T-helper 17 cell (primary cell): Measurements from ENCODE around the gene SSC5D. TPM values are rescaled to one million over a fixed set of nuclear protein-coding genes. Genes with fewer than 3 reads are reported as not detected.
A peak's percentile ranks its signal among the peaks of the same experiment; 100 is the strongest.

Experiments used
- ATAC-seq: fragments of 150-1000 bp; cut with Tn5 transposase; 2 replicates; pipeline ENCODE4 v1.10.0; 2021; ENCODE audit warnings: mild to moderate bottlenecking, moderate library complexity
- DNase-seq, 3 donors: peaks; one replicate each; pipeline versions ENCODE4 v3.0.0 to v3.0.0-alpha.2; 2020 to 2021
- H3K9me3 ChIP-seq: one replicate; pipeline ENCODE4 v1.7.0; 2013; ENCODE audit warnings: low read length, mild to moderate bottlenecking; ENCODE audit not compliant: control insufficient read depth, poor library complexity, severe bottlenecking
- H3K27ac Mint-ChIP-seq: one replicate; pipeline ENCODE4 v1.8.0; 2022; ENCODE audit warnings: mild to moderate bottlenecking, moderate library complexity, mixed read lengths
- H3K27me3 Mint-ChIP-seq: one replicate; pipeline ENCODE4 v1.8.0; 2022; ENCODE audit warnings: mixed read lengths
- H3K36me3 Mint-ChIP-seq: one replicate; pipeline ENCODE4 v1.8.0; 2022; ENCODE audit warnings: low read depth, mixed read lengths
- H3K4me1 Mint-ChIP-seq: one replicate; pipeline ENCODE4 v1.8.0; 2022; ENCODE audit warnings: mild to moderate bottlenecking, mixed read lengths
- H3K4me3 Mint-ChIP-seq: one replicate; pipeline ENCODE4 v1.8.0; 2022; ENCODE audit warnings: mild to moderate bottlenecking, moderate library complexity, mixed read lengths
- total RNA-seq, 4 donors: library from RNA in 2 of 4; stranded (reverse) in 2 of 4; gene quantifications; one replicate each; pipeline ENCODE4 v1.2.3 and lab custom pipeline; 2022 to 2026

Gene SSC5D
- total RNA-seq, 2 donors from 2014 or later: 0.08 to 0.47 TPM

- DNase-seq: peak in 1 of 3 donors; percentile 24
- Mint-ChIP-seq H3K4me3 (peak overlapping the region; percentile 98), H3K27me3 (no peaks in the 10 kb centered on the region), H3K27ac (peak overlapping the region; percentile 92), H3K36me3 (no peaks in the 10 kb centered on the region), H3K4me1 (peaks cover 12% of the 10 kb centered on the region)
- no peak for ATAC-seq
- H3K9me3 ChIP-seq: no peaks in the 10 kb centered on the region
Measured at GRCh38 chr19:55460670-55461258, 27.5 kb upstream of the SSC5D start.

GRCh38 chr19:55461259-55461973 is 26.8 kb upstream of the SSC5D start, which contains the start of gene ISOC2:
Gene ISOC2 (minus strand): TSS chr19:55461642. CDS start chr19:55456486, 5,156 bp downstream.
- H3K27ac Mint-ChIP-seq: peak within 1 kb of the TSS; percentile 92

GRCh38 chr19:55461974-55462626 is 26.1 kb upstream of the SSC5D start:
- ATAC-seq: no peak
- H3K27me3 Mint-ChIP-seq: no peaks in the 10 kb centered on the region
- peaks cover 15% of the 10 kb centered on the region for H3K4me1 Mint-ChIP-seq
- no peak for DNase-seq
- H3K27ac Mint-ChIP-seq: peak overlapping the region; percentile 92
- H3K36me3 Mint-ChIP-seq: no peaks in the 10 kb centered on the region
- no peaks in the 10 kb centered on the region for H3K9me3 ChIP-seq
- peak overlapping the region; percentile 98 for H3K4me3 Mint-ChIP-seq

More at GRCh38 chr19:55461259-55461973, 26.8 kb upstream of the SSC5D start, which contains the start of gene ISOC2:
- peak; percentile 100 for DNase-seq
- H3K4me3 Mint-ChIP-seq: peak within 1 kb of the TSS; percentile 98
- peaks cover 15% of the 10 kb centered on the region for H3K4me1 Mint-ChIP-seq
- H3K27me3 Mint-ChIP-seq: no peaks in the 10 kb centered on the region
- no peaks in the 10 kb centered on the region for H3K36me3 Mint-ChIP-seq
- ATAC-seq: peak; percentile 97
- H3K9me3 ChIP-seq: no peaks in the 10 kb centered on the region

GRCh38 chr19:55462722-55463121 is 25.5 kb upstream of the SSC5D start:
- DNase-seq: no peak
- peaks cover 15% of the 10 kb centered on the region for H3K4me1 Mint-ChIP-seq
- no peaks in the 10 kb centered on the region for H3K9me3 ChIP-seq
- no peaks in the 10 kb centered on the region for H3K36me3 Mint-ChIP-seq
- no peaks in the 10 kb centered on the region for H3K27me3 Mint-ChIP-seq
- ATAC-seq: no peak
- H3K27ac Mint-ChIP-seq: peak overlapping the region; percentile 92
- peak overlapping the region; percentile 98 for H3K4me3 Mint-ChIP-seq

- Mint-ChIP-seq H3K27me3 (no peaks in the 10 kb centered on the region), H3K4me3 (no peak overlapping the region), H3K4me1 (peaks cover 18% of the 10 kb centered on the region), H3K36me3 (no peaks in the 10 kb centered on the region), H3K27ac (no peak overlapping the region)
- DNase-seq (no peak), ATAC-seq (no peak)
- H3K9me3 ChIP-seq: no peaks in the 10 kb centered on the region
Measured at GRCh38 chr19:55463583-55464031, 24.6 kb upstream of the SSC5D start.

GRCh38 chr19:55464039-55464661 is 24.1 kb upstream of the SSC5D start:
- H3K4me1 Mint-ChIP-seq: peaks cover 18% of the 10 kb centered on the region
- no peak overlapping the region for H3K27ac Mint-ChIP-seq
- no peaks in the 10 kb centered on the region for H3K27me3 Mint-ChIP-seq
- DNase-seq (no peak), ATAC-seq (no peak)
- no peaks in the 10 kb centered on the region for H3K9me3 ChIP-seq
- H3K4me3 Mint-ChIP-seq: no peak overlapping the region
- no peaks in the 10 kb centered on the region for H3K36me3 Mint-ChIP-seq

- DNase-seq: no peak
- H3K9me3 ChIP-seq: no peaks in the 10 kb centered on the region
- Mint-ChIP-seq H3K27ac (no peak within 1 kb of the TSS), H3K27me3 (no peaks in the 10 kb centered on the region), H3K36me3 (no peaks in the 10 kb centered on the region), H3K4me3 (no peak within 1 kb of the TSS), H3K4me1 (peaks cover 18% of the 10 kb centered on the region)
- ATAC-seq: no peak
Measured at GRCh38 chr19:55464662-55465054, 23.6 kb upstream of the SSC5D start, which contains the start of gene C19orf85. Gene C19orf85 (minus strand): TSS chr19:55464751. CDS start chr19:55464554, 197 bp downstream.

- no peak overlapping the region for H3K27ac Mint-ChIP-seq
- H3K4me3 Mint-ChIP-seq: no peak overlapping the region
- ATAC-seq (no peak), DNase-seq (no peak)
- H3K4me1 Mint-ChIP-seq: peaks cover 17% of the 10 kb centered on the region
- no peaks in the 10 kb centered on the region for H3K27me3 Mint-ChIP-seq
- H3K36me3 Mint-ChIP-seq: no peaks in the 10 kb centered on the region
- no peaks in the 10 kb centered on the region for H3K9me3 ChIP-seq
Measured at GRCh38 chr19:55465460-55466240, 22.6 kb upstream of the SSC5D start.

GRCh38 chr19:55466241-55466614 is 22.0 kb upstream of the SSC5D start:
- ATAC-seq: no peak
- no peak for DNase-seq
- no peaks in the 10 kb centered on the region for H3K9me3 ChIP-seq
- Mint-ChIP-seq H3K27me3 (no peaks in the 10 kb centered on the region), H3K4me3 (no peak overlapping the region), H3K4me1 (peaks cover 14% of the 10 kb centered on the region), H3K36me3 (no peaks in the 10 kb centered on the region), H3K27ac (no peak overlapping the region)

- H3K4me1 Mint-ChIP-seq: peaks cover 7% of the 10 kb centered on the region
- H3K4me3 Mint-ChIP-seq: no peak overlapping the region
- no peaks in the 10 kb centered on the region for H3K9me3 ChIP-seq
- H3K27ac Mint-ChIP-seq: no peak overlapping the region
- H3K36me3 Mint-ChIP-seq: no peaks in the 10 kb centered on the region
- peak; percentile 59 to 73 (median 65) for DNase-seq
- no peaks in the 10 kb centered on the region for H3K27me3 Mint-ChIP-seq
- peak; percentile 96 for ATAC-seq
Measured at GRCh38 chr19:55467236-55468053, 20.8 kb upstream of the SSC5D start.

- no peak for DNase-seq
- no peak overlapping the region for H3K4me3 Mint-ChIP-seq
- no peak overlapping the region for H3K27ac Mint-ChIP-seq
- H3K36me3 Mint-ChIP-seq: no peaks in the 10 kb centered on the region
- no peaks in the 10 kb centered on the region for H3K27me3 Mint-ChIP-seq
- no peaks in the 10 kb centered on the region for H3K9me3 ChIP-seq
- peaks cover 6% of the 10 kb centered on the region for H3K4me1 Mint-ChIP-seq
- ATAC-seq: no peak
Measured at GRCh38 chr19:55468054-55468393, 20.2 kb upstream of the SSC5D start.

GRCh38 chr19:55471266-55471665 is 17.0 kb upstream of the SSC5D start:
- no peak overlapping the region for H3K27ac Mint-ChIP-seq
- ATAC-seq: no peak
- peaks cover 3% of the 10 kb centered on the region for H3K4me1 Mint-ChIP-seq
- H3K9me3 ChIP-seq: no peaks in the 10 kb centered on the region
- H3K36me3 Mint-ChIP-seq: no peaks in the 10 kb centered on the region
- no peak for DNase-seq
- H3K4me3 Mint-ChIP-seq: no peak overlapping the region
- no peaks in the 10 kb centered on the region for H3K27me3 Mint-ChIP-seq
